Mononuclear cell (primary cell): ENCODE measurements around the gene KRTAP7-1. TPM values are rescaled to one million over a fixed set of nuclear protein-coding genes. Genes with fewer than 3 reads are reported as not detected.

Experiments
- total RNA-seq: library from RNA; depleted of rRNA; stranded (reverse); fragments of >200 nt; gene quantifications from one replicate; pipeline ENCODE4 v1.2.3, GENCODE V29; 2012

KRTAP7-1 gene
- total RNA-seq, 1 donor: not detected

Other genes with a start within 250 kb of the KRTAP7-1 start
- gene KRTAP22-2, start 239.4 kb downstream of the KRTAP7-1 start, total RNA-seq: not detected
- not detected for gene KRTAP6-3, start 237.3 kb downstream of the KRTAP7-1 start, total RNA-seq
- not detected for gene KRTAP6-2, start 230.9 kb downstream of the KRTAP7-1 start, total RNA-seq
- gene KRTAP22-1, start 228.7 kb downstream of the KRTAP7-1 start, total RNA-seq: not detected
- not detected for gene KRTAP6-1, start 215.8 kb downstream of the KRTAP7-1 start, total RNA-seq
- gene KRTAP20-1, start 213.3 kb downstream of the KRTAP7-1 start, total RNA-seq: not detected
- gene KRTAP20-4, start 209.1 kb downstream of the KRTAP7-1 start, total RNA-seq: not detected
- gene KRTAP20-2, start 194.6 kb downstream of the KRTAP7-1 start, total RNA-seq: not detected
- gene KRTAP20-3, start 186.9 kb downstream of the KRTAP7-1 start, total RNA-seq: not detected
- gene KRTAP21-3, start 111.0 kb downstream of the KRTAP7-1 start, total RNA-seq: not detected
- gene KRTAP21-2, start 82.5 kb downstream of the KRTAP7-1 start, total RNA-seq: not detected
- gene KRTAP21-1, start 74.3 kb downstream of the KRTAP7-1 start, total RNA-seq: not detected
- gene KRTAP8-1, start 16.5 kb downstream of the KRTAP7-1 start, total RNA-seq: not detected
- not detected for gene KRTAP11-1, start 51.8 kb upstream of the KRTAP7-1 start, total RNA-seq
- not detected for gene KRTAP19-8, start 208.7 kb upstream of the KRTAP7-1 start, total RNA-seq